SK-N-SH treated with all-trans-retinoic acid at 6 μM for 48 hours (cell line): ENCODE data around the gene CEP85.

Experiments used
- RARB ChIP-seq: fragments of 250-450 bp; sonication (Bioruptor Pico); IDR thresholded peaks from 2 replicates; pipeline ENCODE4 v1.8.0; 2021; ENCODE audit warnings: mild to moderate bottlenecking, moderate library complexity
- SNAI2 ChIP-seq: fragments of 250-450 bp; sonication (Bioruptor Pico); IDR thresholded peaks from 2 replicates; pipeline ENCODE4 v1.5.0; 2020; ENCODE audit warnings: mild to moderate bottlenecking, moderate library complexity
- TF ChIP-seq, protein P1 (sequence below): fragments of 250-450 bp; sonication (Bioruptor Pico); IDR thresholded peaks from 2 replicates; pipeline ENCODE4 v1.8.0; 2020; ENCODE audit warnings: mild to moderate bottlenecking, moderate library complexity, borderline replicate concordance
- TF ChIP-seq, protein P2 (sequence below): fragments of 250-450 bp; sonication (Bioruptor Pico); IDR thresholded peaks from 2 replicates; pipeline ENCODE4 v1.5.1; 2020; ENCODE audit warnings: low read depth, mild to moderate bottlenecking, moderate library complexity

DNA sequence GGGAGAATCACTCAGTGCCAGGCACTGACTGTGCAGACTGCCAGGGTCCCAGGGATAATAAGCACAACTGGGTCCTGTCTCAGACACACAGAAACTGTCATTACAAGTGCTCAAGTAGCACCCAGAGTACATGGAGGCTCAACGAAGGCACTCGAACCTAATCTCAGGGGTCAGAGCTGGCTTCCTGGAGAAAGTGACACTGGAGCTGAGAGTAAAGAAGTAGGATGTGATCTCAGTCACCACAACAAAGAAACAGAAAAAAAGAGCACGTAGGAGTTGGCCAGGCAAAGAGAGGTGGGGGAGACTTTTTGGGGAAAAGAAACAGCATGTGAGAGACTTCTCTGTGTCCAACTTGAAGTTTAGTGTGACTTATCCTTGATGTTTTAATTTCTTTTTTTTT lies 42.3 kb upstream of the CEP85 start:
- TF ChIP-seq SNAI2 (CRISPR knock-in tag) (no peak), RARB (CRISPR knock-in tag) (no peak)
- TF ChIP-seq, protein P1, sequence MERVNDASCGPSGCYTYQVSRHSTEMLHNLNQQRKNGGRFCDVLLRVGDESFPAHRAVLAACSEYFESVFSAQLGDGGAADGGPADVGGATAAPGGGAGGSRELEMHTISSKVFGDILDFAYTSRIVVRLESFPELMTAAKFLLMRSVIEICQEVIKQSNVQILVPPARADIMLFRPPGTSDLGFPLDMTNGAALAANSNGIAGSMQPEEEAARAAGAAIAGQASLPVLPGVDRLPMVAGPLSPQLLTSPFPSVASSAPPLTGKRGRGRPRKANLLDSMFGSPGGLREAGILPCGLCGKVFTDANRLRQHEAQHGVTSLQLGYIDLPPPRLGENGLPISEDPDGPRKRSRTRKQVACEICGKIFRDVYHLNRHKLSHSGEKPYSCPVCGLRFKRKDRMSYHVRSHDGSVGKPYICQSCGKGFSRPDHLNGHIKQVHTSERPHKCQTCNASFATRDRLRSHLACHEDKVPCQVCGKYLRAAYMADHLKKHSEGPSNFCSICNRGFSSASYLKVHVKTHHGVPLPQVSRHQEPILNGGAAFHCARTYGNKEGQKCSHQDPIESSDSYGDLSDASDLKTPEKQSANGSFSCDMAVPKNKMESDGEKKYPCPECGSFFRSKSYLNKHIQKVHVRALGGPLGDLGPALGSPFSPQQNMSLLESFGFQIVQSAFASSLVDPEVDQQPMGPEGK, result no peak
- TF ChIP-seq, protein P2, sequence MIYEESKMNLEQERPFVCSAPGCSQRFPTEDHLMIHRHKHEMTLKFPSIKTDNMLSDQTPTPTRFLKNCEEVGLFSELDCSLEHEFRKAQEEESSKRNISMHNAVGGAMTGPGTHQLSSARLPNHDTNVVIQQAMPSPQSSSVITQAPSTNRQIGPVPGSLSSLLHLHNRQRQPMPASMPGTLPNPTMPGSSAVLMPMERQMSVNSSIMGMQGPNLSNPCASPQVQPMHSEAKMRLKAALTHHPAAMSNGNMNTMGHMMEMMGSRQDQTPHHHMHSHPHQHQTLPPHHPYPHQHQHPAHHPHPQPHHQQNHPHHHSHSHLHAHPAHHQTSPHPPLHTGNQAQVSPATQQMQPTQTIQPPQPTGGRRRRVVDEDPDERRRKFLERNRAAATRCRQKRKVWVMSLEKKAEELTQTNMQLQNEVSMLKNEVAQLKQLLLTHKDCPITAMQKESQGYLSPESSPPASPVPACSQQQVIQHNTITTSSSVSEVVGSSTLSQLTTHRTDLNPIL (CRISPR knock-in tag), result no peak
